Activated naive CD8-positive, alpha-beta T cell treated with anti-CD3 and anti-CD28 coated beads, Interleukin-2, amount 10 ng/mL, durations not matched to agents 7 days and 5 days (primary cell): ENCODE results near the gene UBAC2. TPM values are rescaled to one million over a fixed set of nuclear protein-coding genes. Genes with fewer than 3 reads are reported as not detected.

Source experiments
- ATAC-seq: fragments of 150-1000 bp; cut with Tn5 transposase; one replicate; pipeline ENCODE4 v1.10.0; 2021; ENCODE audit warnings: low read depth, moderate library complexity
- POLR2A ChIA-PET: fragments of 350-600 bp; sonication (Branson Sonifier 250); formaldehyde crosslinking; loops from one replicate; lab custom pipeline; 2021; ENCODE audit warnings: antibody characterized with exemption; lab: Charles Lee
- DNase-seq: peaks from one replicate; pipeline ENCODE4 v3.0.0; 2021
- H3K27ac Mint-ChIP-seq: one replicate; pipeline ENCODE4 v1.8.0; 2022; ENCODE audit warnings: mild to moderate bottlenecking, mixed read lengths
- H3K27me3 Mint-ChIP-seq: one replicate; pipeline ENCODE4 v1.8.0; 2022; ENCODE audit warnings: mild to moderate bottlenecking, moderate library complexity, mixed read lengths
- H3K36me3 Mint-ChIP-seq: one replicate; pipeline ENCODE4 v1.8.0; 2021; ENCODE audit warnings: mild to moderate bottlenecking, mixed read lengths
- H3K4me1 Mint-ChIP-seq: one replicate; pipeline ENCODE4 v1.8.0; 2021; ENCODE audit warnings: mixed read lengths
- H3K4me3 Mint-ChIP-seq: one replicate; pipeline ENCODE4 v1.8.0; 2022; ENCODE audit warnings: mild to moderate bottlenecking, moderate library complexity, mixed read lengths
- H3K9me3 Mint-ChIP-seq: one replicate; pipeline ENCODE4 v1.8.0; 2021; ENCODE audit warnings: mixed read lengths
- total RNA-seq, 2 experiments: library from RNA; stranded (reverse); gene quantifications; one replicate each; pipeline ENCODE4 v1.2.3, GENCODE V29; 2021

The UBAC2 gene
- total RNA-seq, 2 experiments from 2014 or later = 79.1 to 80.8 TPM

GRCh38 chr13:99353836-99354235 is 153.2 kb downstream of the UBAC2 start:
- POLR2A ChIA-PET = interaction anchor here (1.0 kb wide), 1 partner anchor 47 kb away, joined by 3 read pairs; the partner anchor contains the start of gene GPR183
- ATAC-seq = no peak
- no peak for DNase-seq
- no peak overlapping the region for H3K4me3 Mint-ChIP-seq
- H3K27ac Mint-ChIP-seq = peak overlapping the region; percentile 92
- H3K9me3 Mint-ChIP-seq = no peaks in the 10 kb centered on the region
- H3K4me1 Mint-ChIP-seq = peaks cover 71% of the 10 kb centered on the region
- no peaks in the 10 kb centered on the region for H3K27me3 Mint-ChIP-seq
- peaks cover 43% of the 10 kb centered on the region for H3K36me3 Mint-ChIP-seq

GRCh38 chr13:99354371-99354951 is 153.8 kb downstream of the UBAC2 start:
- Mint-ChIP-seq H3K4me1 (peaks cover 77% of the 10 kb centered on the region), H3K36me3 (peaks cover 43% of the 10 kb centered on the region), H3K27me3 (no peaks in the 10 kb centered on the region), H3K4me3 (peak overlapping the region; percentile 74), H3K27ac (peak overlapping the region; percentile 92), H3K9me3 (no peaks in the 10 kb centered on the region)
- POLR2A ChIA-PET = no interaction called here
- ATAC-seq = no peak
- no peak for DNase-seq

GRCh38 chr13:99355267-99356011 is 154.8 kb downstream of the UBAC2 start:
- H3K9me3 Mint-ChIP-seq = no peaks in the 10 kb centered on the region
- no peak for ATAC-seq

GRCh38 chr13:99356012-99356261 is 155.3 kb downstream of the UBAC2 start:
- Mint-ChIP-seq H3K27ac (peak overlapping the region; percentile 92), H3K4me3 (peak overlapping the region; percentile 58), H3K9me3 (no peaks in the 10 kb centered on the region), H3K36me3 (peaks cover 46% of the 10 kb centered on the region), H3K27me3 (no peaks in the 10 kb centered on the region), H3K4me1 (peaks cover 83% of the 10 kb centered on the region)
- no peak for ATAC-seq
- POLR2A ChIA-PET = interaction anchor here (0.6 to 1.7 kb wide), 5 partner anchors 12 to 143 kb away, joined by 3 to 7 read pairs (median 5); no protein-coding TSS in a partner anchor
- no peak for DNase-seq

More at GRCh38 chr13:99355267-99356011, 154.8 kb downstream of the UBAC2 start:
- no peak for DNase-seq
- Mint-ChIP-seq H3K4me3 (peak overlapping the region; percentile 58), H3K36me3 (peaks cover 45% of the 10 kb centered on the region), H3K27ac (peak overlapping the region; percentile 92), H3K4me1 (peaks cover 82% of the 10 kb centered on the region), H3K27me3 (no peaks in the 10 kb centered on the region)
- POLR2A ChIA-PET = interaction anchor here (0.6 to 1.7 kb wide), 4 partner anchors 9 to 85 kb away, joined by 3 to 7 read pairs (median 4); no protein-coding TSS in a partner anchor

- DNase-seq (peak; percentile 67), ATAC-seq (peak; percentile 74)
- Mint-ChIP-seq H3K4me3 (peak overlapping the region; percentile 58), H3K9me3 (no peaks in the 10 kb centered on the region), H3K36me3 (peaks cover 47% of the 10 kb centered on the region), H3K27ac (peak overlapping the region; percentile 92), H3K4me1 (peaks cover 85% of the 10 kb centered on the region), H3K27me3 (no peaks in the 10 kb centered on the region)
- POLR2A ChIA-PET = interaction anchor here (0.6 to 1.7 kb wide), 7 partner anchors 11 to 156 kb away, joined by 3 to 7 read pairs (median 5); partner anchors contain the start of gene UBAC2
Measured at GRCh38 chr13:99356262-99357091, 155.8 kb downstream of the UBAC2 start.

GRCh38 chr13:99357131-99357596 is 156.5 kb downstream of the UBAC2 start:
- H3K9me3 Mint-ChIP-seq = no peaks in the 10 kb centered on the region
- DNase-seq = no peak
- H3K36me3 Mint-ChIP-seq = peaks cover 47% of the 10 kb centered on the region
- H3K27me3 Mint-ChIP-seq = no peaks in the 10 kb centered on the region
- peak overlapping the region; percentile 92 for H3K27ac Mint-ChIP-seq
- POLR2A ChIA-PET = interaction anchor here (1.0 to 1.4 kb wide), 3 partner anchors 10 to 156 kb away, joined by 3 to 5 read pairs (median 5); partner anchors contain the start of gene UBAC2
- peaks cover 82% of the 10 kb centered on the region for H3K4me1 Mint-ChIP-seq
- peak; percentile 6 for ATAC-seq
- peak overlapping the region; percentile 58 for H3K4me3 Mint-ChIP-seq

- H3K4me3 Mint-ChIP-seq = no peak overlapping the region
- POLR2A ChIA-PET = interaction anchor here (1.4 kb wide), 1 partner anchor 9 kb away, joined by 5 read pairs; no protein-coding TSS in a partner anchor
- ATAC-seq (no peak), DNase-seq (no peak)
- no peaks in the 10 kb centered on the region for H3K9me3 Mint-ChIP-seq
- H3K27me3 Mint-ChIP-seq = no peaks in the 10 kb centered on the region
- H3K27ac Mint-ChIP-seq = peak overlapping the region; percentile 92
- peaks cover 79% of the 10 kb centered on the region for H3K4me1 Mint-ChIP-seq
- peaks cover 48% of the 10 kb centered on the region for H3K36me3 Mint-ChIP-seq
Measured at GRCh38 chr13:99357941-99358340, 157.3 kb downstream of the UBAC2 start.

- Mint-ChIP-seq H3K9me3 (no peaks in the 10 kb centered on the region), H3K4me1 (peaks cover 67% of the 10 kb centered on the region), H3K27me3 (no peaks in the 10 kb centered on the region), H3K36me3 (peaks cover 54% of the 10 kb centered on the region), H3K4me3 (no peak overlapping the region), H3K27ac (peak overlapping the region; percentile 76)
- ATAC-seq (no peak), DNase-seq (no peak)
- POLR2A ChIA-PET = interaction anchor here (0.7 kb wide), 1 partner anchor 16 kb away, joined by 3 read pairs; no protein-coding TSS in a partner anchor
Measured at GRCh38 chr13:99359528-99359927, 158.9 kb downstream of the UBAC2 start.

- Mint-ChIP-seq H3K27ac (peak overlapping the region; percentile 65), H3K27me3 (no peaks in the 10 kb centered on the region), H3K36me3 (peaks cover 48% of the 10 kb centered on the region), H3K4me1 (peaks cover 60% of the 10 kb centered on the region), H3K9me3 (no peaks in the 10 kb centered on the region), H3K4me3 (no peak overlapping the region)
- POLR2A ChIA-PET = interaction anchor here (0.6 to 1.5 kb wide), 4 partner anchors 9 to 160 kb away, joined by 3 to 8 read pairs (median 4); partner anchors contain the start of gene UBAC2
- no peak for DNase-seq
- ATAC-seq = no peak
Measured at GRCh38 chr13:99360696-99361095, 160.0 kb downstream of the UBAC2 start.

GRCh38 chr13:99361197-99361596 is 160.5 kb downstream of the UBAC2 start:
- peaks cover 60% of the 10 kb centered on the region for H3K4me1 Mint-ChIP-seq
- H3K36me3 Mint-ChIP-seq = peaks cover 53% of the 10 kb centered on the region
- DNase-seq (no peak), ATAC-seq (peak; percentile 26)
- H3K27me3 Mint-ChIP-seq = no peaks in the 10 kb centered on the region
- no peaks in the 10 kb centered on the region for H3K9me3 Mint-ChIP-seq
- POLR2A ChIA-PET = interaction anchor here (0.6 to 1.5 kb wide), 4 partner anchors 9 to 161 kb away, joined by 3 to 8 read pairs (median 4); partner anchors contain the start of gene UBAC2
- H3K27ac Mint-ChIP-seq = peak overlapping the region; percentile 87
- peak overlapping the region; percentile 58 for H3K4me3 Mint-ChIP-seq

- ATAC-seq (no peak), DNase-seq (no peak)
- POLR2A ChIA-PET = no interaction called here
- H3K27me3 Mint-ChIP-seq = no peaks in the 10 kb centered on the region
- H3K27ac Mint-ChIP-seq = peak overlapping the region; percentile 40
- no peak overlapping the region for H3K4me3 Mint-ChIP-seq
- peaks cover 58% of the 10 kb centered on the region for H3K4me1 Mint-ChIP-seq
- peaks cover 51% of the 10 kb centered on the region for H3K36me3 Mint-ChIP-seq
- no peaks in the 10 kb centered on the region for H3K9me3 Mint-ChIP-seq
Measured at GRCh38 chr13:99362362-99362761, 161.7 kb downstream of the UBAC2 start.

GRCh38 chr13:99363391-99363790 is 162.7 kb downstream of the UBAC2 start:
- Mint-ChIP-seq H3K27me3 (no peaks in the 10 kb centered on the region), H3K36me3 (peaks cover 53% of the 10 kb centered on the region), H3K9me3 (no peaks in the 10 kb centered on the region), H3K4me1 (peaks cover 61% of the 10 kb centered on the region), H3K27ac (no peak overlapping the region), H3K4me3 (no peak overlapping the region)
- ATAC-seq = no peak
- POLR2A ChIA-PET = no interaction called here
- DNase-seq = no peak

GRCh38 chr13:99363949-99364348 is 163.3 kb downstream of the UBAC2 start:
- DNase-seq = no peak
- no peaks in the 10 kb centered on the region for H3K27me3 Mint-ChIP-seq
- POLR2A ChIA-PET = no interaction called here
- no peak overlapping the region for H3K4me3 Mint-ChIP-seq
- H3K9me3 Mint-ChIP-seq = no peaks in the 10 kb centered on the region
- no peak for ATAC-seq
- H3K27ac Mint-ChIP-seq = no peak overlapping the region
- peaks cover 51% of the 10 kb centered on the region for H3K36me3 Mint-ChIP-seq
- peaks cover 57% of the 10 kb centered on the region for H3K4me1 Mint-ChIP-seq
